ENCODE data around the gene LRRC4C. TPM values are rescaled to one million over a fixed set of nuclear protein-coding genes. Genes with fewer than 3 reads are reported as not detected.

LRRC4C gene
- total and polyA plus RNA-seq, 10 of the 15 experiments (the other 5 are each of a cell fraction or from before 2014, with no cell fraction given), result 1.5 TPM; not detected in 9

- no peak for TF ChIP-seq ZBTB40 (IDR thresholded peaks at IDR 0.05; ENCODE audit: borderline replicate concordance)
- TF ChIP-seq NR2F1 (conservative IDR thresholded peaks at IDR 0.05), result no peak
- no peak for TF ChIP-seq ETV6 (conservative IDR thresholded peaks at IDR 0.05 in 1 of 2, IDR thresholded peaks at IDR 0.05 in 1 of 2; ENCODE audit: borderline replicate concordance in 1 of 2, low read depth in 1 of 2)
- TF ChIP-seq IRF4 (IDR thresholded peaks at IDR 0.05; ENCODE audit: low read depth, low read length), result no peak
These were observed 1228.6 kb downstream of the LRRC4C start (continued) for GRCh38 chr11:40230821-40231220.

DNA sequence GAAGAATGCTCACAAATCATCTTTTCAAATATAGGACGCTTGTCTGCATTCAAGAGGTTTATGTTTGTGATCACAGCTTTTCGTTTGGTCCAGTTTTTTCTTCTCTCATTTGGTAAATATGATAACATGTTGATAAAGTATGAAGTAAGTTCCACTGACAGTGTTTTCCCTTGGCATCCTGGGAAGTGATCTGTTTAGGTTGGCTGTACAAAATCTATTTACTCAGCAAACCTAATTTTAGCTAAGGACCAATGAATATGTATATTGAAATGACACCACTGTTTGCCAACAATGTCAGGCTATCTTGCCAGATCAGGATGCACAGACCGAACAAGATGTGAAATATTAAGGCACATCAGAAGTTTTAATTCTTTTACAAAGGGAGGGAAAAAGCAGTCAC is 1230.8 kb downstream of the LRRC4C start:
- no peaks in the 10 kb centered on the region for H3K4me1 ChIP-seq (ENCODE audit: control insufficient read depth, insufficient read depth, low read length)
- in situ Hi-C loops (cut with MboI) (no loop called here), intact Hi-C loops (cut with micrococcal nuclease; ENCODE audit: unreplicated experiment) (no loop called here)
- no peaks in the 10 kb centered on the region for H3K9me3 ChIP-seq (replicated peaks; ENCODE audit: control insufficient read depth, insufficient read depth, low read length)
- H2AFZ ChIP-seq (ENCODE audit: control insufficient read depth, low read depth, low read length), result no peak overlapping the region
- no peak overlapping the region for H3K27ac ChIP-seq (ENCODE audit: control insufficient read depth, insufficient read depth)
- RAD21 ChIA-PET (ENCODE audit: unreplicated experiment), result no interaction called here
- H3K79me2 ChIP-seq (ENCODE audit: control insufficient read depth, insufficient read depth, low read length), result no peaks in the 10 kb centered on the region
- no peak overlapping the region for H3K4me3 ChIP-seq
- ATAC-seq, result no peak
- no peaks in the 10 kb centered on the region for H3K36me3 ChIP-seq (ENCODE audit: control insufficient read depth in 2 of 2, insufficient read depth in 2 of 2, low read length in 1 of 2)
- no peak for FAIRE-seq
- no peaks in the 10 kb centered on the region for H3K27me3 ChIP-seq (replicated peaks in 1 of 2; ENCODE audit: control insufficient read depth in 2 of 2, insufficient read depth in 2 of 2, low read length in 1 of 2)
- DNase-seq (ENCODE audit: low read depth, low spot score), result no peak
- CTCF ChIA-PET, result no interaction called here
- no peak overlapping the region for H3K4me2 ChIP-seq (ENCODE audit: control insufficient read depth, insufficient read depth)
- no peaks in the 10 kb centered on the region for H4K20me1 ChIP-seq (ENCODE audit: control insufficient read depth, insufficient read depth)
- BruUV-seq (replicated peaks), result no TSS peak
- no peak overlapping the region for H3K9ac ChIP-seq (ENCODE audit: control insufficient read depth, insufficient read depth, low read length)
- POLR2A ChIA-PET, result no interaction called here
- WGBS (ENCODE audit: insufficient coverage, insufficient replicate concordance, low lambda C conversion rate, missing lambda C conversion rate), result 34% methylated on average over 3 of the region's 3 CpGs
- SMC1A ChIA-PET (ENCODE audit: uncharacterized antibody, unreplicated experiment), result no interaction called here
- TF ChIP-seq ZNF24 (IDR thresholded peaks at IDR 0.05) (no peak), PML (IDR thresholded peaks at IDR 0.05; ENCODE audit: low read length) (no peak), RAD21 (IDR thresholded peaks at IDR 0.05; ENCODE audit: insufficient read depth, low read depth, low read length) (no peak), ZSCAN29 (IDR thresholded peaks at IDR 0.05) (no peak), IKZF1 (conservative IDR thresholded peaks at IDR 0.05) (no peak)
